ENCODE results near the gene NXPE3.
"Not testable (repeated sequence)": the region's sequence is repeated elsewhere in the genome, so short reads cannot be mapped to it uniquely, and the experiment has no call there.

The NXPE3 gene

GRCh38 chr3:101853982-101854381 lies 75.0 kb downstream of the NXPE3 start:
- no peak for DNase-seq

- no peak for DNase-seq
These were observed 75.7 kb downstream of the NXPE3 start for GRCh38 chr3:101854608-101855304.

GRCh38 chr3:101857301-101857741 lies 78.3 kb downstream of the NXPE3 start:
- DNase-seq = no peak

GRCh38 chr3:101858464-101859030 lies 79.5 kb downstream of the NXPE3 start:
- no peak for DNase-seq

- no peak for DNase-seq
These were observed 81.0 kb downstream of the NXPE3 start for GRCh38 chr3:101859882-101860448.

GRCh38 chr3:101861212-101861788 lies 82.3 kb downstream of the NXPE3 start:
- DNase-seq = no peak

GRCh38 chr3:101861789-101862415 lies 82.9 kb downstream of the NXPE3 start:
- no peak for DNase-seq

GRCh38 chr3:101862416-101863165 lies 83.6 kb downstream of the NXPE3 start:
- no peak for DNase-seq

- not testable (repeated sequence) for DNase-seq
These were observed 85.9 kb downstream of the NXPE3 start for GRCh38 chr3:101864926-101865325.

GRCh38 chr3:101865751-101866509 lies 86.9 kb downstream of the NXPE3 start:
- DNase-seq = no peak

- no peak for DNase-seq
These were observed 88.5 kb downstream of the NXPE3 start for GRCh38 chr3:101867511-101867910.

GRCh38 chr3:101867996-101868395 lies 89.0 kb downstream of the NXPE3 start:
- DNase-seq = no peak

GRCh38 chr3:101868534-101869464 lies 89.8 kb downstream of the NXPE3 start:
- no peak for DNase-seq

- DNase-seq = no peak
These were observed 91.1 kb downstream of the NXPE3 start for GRCh38 chr3:101870138-101870537.

- no peak for DNase-seq
These were observed 94.6 kb downstream of the NXPE3 start for GRCh38 chr3:101873619-101874018.

- DNase-seq = no peak
These were observed 97.1 kb downstream of the NXPE3 start for GRCh38 chr3:101876142-101876541.
